ENCODE data around the gene SHROOM3.

Gene SHROOM3

DNA sequence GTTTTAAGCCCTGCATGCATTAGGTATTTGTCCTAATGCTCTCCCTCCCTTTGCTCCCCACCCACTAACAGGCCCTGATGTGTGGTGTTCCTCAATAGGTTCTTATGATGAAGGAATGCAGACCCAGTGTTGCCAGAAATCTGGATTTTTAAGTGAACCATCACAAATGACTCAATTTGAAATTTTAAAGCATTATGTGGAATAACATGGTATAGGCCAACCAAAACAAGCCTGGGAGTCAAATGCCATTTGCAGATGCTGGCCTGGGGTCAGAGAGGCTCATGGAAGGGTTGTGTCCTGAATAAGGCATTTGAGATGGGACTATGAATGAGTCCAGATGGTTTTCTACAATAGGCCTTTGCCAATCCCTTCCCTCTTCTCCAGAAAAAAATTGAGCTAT is 179.6 kb downstream of the SHROOM3 start:
- Mint-ChIP-seq H3K36me3 (ENCODE audit: low read depth) (no peaks in the 10 kb centered on the region), H3K27me3 (ENCODE audit: low read depth) (no peaks in the 10 kb centered on the region), H3K27ac (no peak overlapping the region), H3K4me1 (peaks cover 11% of the 10 kb centered on the region), H3K9me3 (no peaks in the 10 kb centered on the region), H3K4me3 (no peak overlapping the region)
- TF ChIP-seq, protein P1, sequence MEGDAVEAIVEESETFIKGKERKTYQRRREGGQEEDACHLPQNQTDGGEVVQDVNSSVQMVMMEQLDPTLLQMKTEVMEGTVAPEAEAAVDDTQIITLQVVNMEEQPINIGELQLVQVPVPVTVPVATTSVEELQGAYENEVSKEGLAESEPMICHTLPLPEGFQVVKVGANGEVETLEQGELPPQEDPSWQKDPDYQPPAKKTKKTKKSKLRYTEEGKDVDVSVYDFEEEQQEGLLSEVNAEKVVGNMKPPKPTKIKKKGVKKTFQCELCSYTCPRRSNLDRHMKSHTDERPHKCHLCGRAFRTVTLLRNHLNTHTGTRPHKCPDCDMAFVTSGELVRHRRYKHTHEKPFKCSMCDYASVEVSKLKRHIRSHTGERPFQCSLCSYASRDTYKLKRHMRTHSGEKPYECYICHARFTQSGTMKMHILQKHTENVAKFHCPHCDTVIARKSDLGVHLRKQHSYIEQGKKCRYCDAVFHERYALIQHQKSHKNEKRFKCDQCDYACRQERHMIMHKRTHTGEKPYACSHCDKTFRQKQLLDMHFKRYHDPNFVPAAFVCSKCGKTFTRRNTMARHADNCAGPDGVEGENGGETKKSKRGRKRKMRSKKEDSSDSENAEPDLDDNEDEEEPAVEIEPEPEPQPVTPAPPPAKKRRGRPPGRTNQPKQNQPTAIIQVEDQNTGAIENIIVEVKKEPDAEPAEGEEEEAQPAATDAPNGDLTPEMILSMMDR (IDR thresholded peaks at IDR 0.05; ENCODE audit: unreplicated experiment in 3 of 3): no peak

DNA sequence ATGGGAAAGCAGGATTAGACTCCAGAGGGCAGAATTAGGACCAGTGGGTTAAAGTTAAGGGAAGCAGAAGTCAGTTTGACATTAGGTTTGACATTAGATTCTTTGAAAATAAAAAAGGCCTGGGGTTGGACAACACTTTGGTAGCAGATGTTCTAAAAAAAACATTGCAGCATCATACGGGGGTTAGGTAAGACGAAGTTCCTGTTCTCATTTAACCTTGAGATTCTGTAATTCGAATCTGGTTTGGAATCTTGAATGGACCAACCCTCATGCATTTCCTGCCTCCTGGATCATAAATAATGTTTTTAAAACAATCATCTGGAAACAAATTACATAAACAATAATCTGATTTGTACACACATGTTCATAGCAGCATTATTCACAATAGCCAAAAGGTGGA is 181.0 kb downstream of the SHROOM3 start:
- Mint-ChIP-seq H3K27me3 (ENCODE audit: low read depth) (peaks cover 4% of the 10 kb centered on the region), H3K4me1 (peaks cover 16% of the 10 kb centered on the region), H3K4me3 (no peak overlapping the region), H3K36me3 (ENCODE audit: low read depth) (no peaks in the 10 kb centered on the region), H3K27ac (no peak overlapping the region), H3K9me3 (no peaks in the 10 kb centered on the region)
- TF ChIP-seq, protein P1 (IDR thresholded peaks at IDR 0.05; ENCODE audit: unreplicated experiment in 3 of 3): no peak

DNA sequence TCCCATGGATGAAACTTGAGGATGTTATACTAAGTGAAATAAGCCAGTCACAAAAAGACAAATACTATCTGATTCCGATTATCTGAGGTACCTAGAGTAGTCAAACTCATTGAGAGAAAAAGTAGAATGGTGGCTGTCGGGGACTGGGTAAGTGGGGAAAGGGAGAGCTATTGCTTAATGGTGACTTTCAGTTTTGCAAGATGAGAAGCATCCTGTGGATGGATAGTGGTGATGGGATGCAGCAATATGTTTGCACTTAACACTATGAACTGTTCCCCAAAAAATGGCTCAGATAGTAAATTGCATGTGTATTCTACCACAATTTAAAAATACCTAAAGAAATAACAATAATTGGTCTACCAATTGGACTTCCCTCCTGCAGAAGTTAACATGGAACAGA is 181.5 kb downstream of the SHROOM3 start:
- no peaks in the 10 kb centered on the region for H3K36me3 Mint-ChIP-seq (ENCODE audit: low read depth)
- no peak overlapping the region for H3K27ac Mint-ChIP-seq
- no peaks in the 10 kb centered on the region for H3K9me3 Mint-ChIP-seq
- peaks cover 4% of the 10 kb centered on the region for H3K27me3 Mint-ChIP-seq (ENCODE audit: low read depth)
- no peak overlapping the region for H3K4me3 Mint-ChIP-seq
- H3K4me1 Mint-ChIP-seq: peaks cover 12% of the 10 kb centered on the region
- TF ChIP-seq, protein P1 (IDR thresholded peaks at IDR 0.05; ENCODE audit: unreplicated experiment in 3 of 3): no peak

DNA sequence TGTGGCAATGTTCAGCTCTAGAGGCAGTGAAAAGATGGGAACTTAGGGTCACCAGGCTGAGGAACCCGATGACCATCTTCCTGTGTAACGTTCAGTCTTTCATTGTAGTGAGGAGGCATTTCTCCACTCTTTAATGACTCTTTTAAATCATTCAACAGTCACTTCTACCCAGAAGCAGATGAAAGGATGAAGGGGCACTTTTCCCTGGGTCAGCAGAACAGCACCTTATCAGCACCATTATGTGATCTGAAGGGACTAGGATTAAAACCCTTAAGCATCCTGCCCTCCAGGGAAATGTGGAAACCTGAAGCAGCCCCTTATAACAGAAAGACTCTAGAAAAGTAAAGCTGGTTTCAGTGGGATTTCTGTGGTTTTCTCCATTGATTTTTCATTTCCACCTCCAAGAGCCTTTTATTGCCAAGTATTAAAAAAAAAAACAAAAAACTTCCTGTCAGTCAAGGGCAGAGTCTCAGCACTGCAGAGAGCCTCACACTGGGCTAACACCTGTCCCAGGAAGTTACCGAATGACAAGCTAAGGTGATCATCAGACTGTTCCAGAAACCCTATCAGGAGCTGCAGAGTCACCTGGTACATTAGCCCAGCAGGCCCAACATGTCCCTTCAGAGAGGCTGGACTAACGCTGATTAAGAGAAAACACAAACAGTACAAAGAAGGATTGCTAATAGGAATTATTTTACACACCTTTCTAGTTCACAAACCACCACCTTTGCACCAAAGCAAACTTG is 185.9 kb downstream of the SHROOM3 start:
- TF ChIP-seq, protein P1 (IDR thresholded peaks at IDR 0.05; ENCODE audit: unreplicated experiment in 3 of 3): no peak
- Mint-ChIP-seq H3K27ac (peak overlapping the region in 2 of 3 experiments; percentile 10 to 58), H3K27me3 (ENCODE audit: low read depth) (peaks cover 4% of the 10 kb centered on the region), H3K36me3 (ENCODE audit: low read depth) (no peaks in the 10 kb centered on the region), H3K9me3 (no peaks in the 10 kb centered on the region), H3K4me3 (no peak overlapping the region), H3K4me1 (peaks cover 38% of the 10 kb centered on the region)

DNA sequence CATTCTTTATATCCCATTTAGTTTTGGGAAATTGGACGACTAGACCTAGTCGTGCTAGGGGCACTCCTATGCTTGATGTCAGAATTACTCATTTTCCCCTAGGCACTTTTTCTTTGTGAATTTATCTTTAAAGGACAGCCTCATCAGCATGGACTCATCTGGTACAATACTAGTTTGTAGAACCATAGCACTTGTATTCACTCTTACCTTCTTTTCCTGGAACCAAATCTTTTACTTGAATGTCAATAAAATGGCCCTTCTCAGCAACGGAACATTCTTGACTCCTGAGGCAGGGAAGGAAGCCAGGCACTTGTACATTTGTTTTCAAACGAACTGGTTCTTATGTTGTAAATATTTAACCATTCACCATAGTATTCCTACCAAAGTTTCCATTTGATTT is 187.1 kb downstream of the SHROOM3 start:
- Mint-ChIP-seq H3K4me3 (no peak overlapping the region), H3K9me3 (no peaks in the 10 kb centered on the region), H3K4me1 (peaks cover 38% of the 10 kb centered on the region), H3K27ac (peak overlapping the region; percentile 67 to 95 (median 87)), H3K36me3 (ENCODE audit: low read depth) (no peaks in the 10 kb centered on the region), H3K27me3 (ENCODE audit: low read depth) (peaks cover 4% of the 10 kb centered on the region)
- TF ChIP-seq, protein P1 (IDR thresholded peaks at IDR 0.05; ENCODE audit: unreplicated experiment in 3 of 3): no peak

DNA sequence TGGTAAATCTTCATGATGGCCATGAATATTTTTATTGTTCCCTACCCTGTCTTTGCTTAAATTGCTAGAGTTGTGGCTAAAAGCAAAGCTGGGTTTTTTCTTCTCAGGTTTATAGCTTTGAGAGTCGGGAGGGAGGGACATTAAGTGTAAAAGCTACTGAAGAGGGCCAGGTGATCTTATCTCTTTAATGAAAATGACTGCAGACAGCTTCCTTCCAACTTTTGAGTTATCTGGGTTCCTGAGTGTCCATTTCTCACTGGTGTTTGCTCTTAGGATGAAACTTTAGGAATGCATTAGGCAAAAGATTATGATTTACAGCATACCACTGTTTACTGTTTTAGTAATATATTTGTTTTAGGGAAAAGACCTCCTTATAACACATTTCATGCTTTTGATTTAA is 187.7 kb downstream of the SHROOM3 start:
- TF ChIP-seq, protein P1 (IDR thresholded peaks at IDR 0.05; ENCODE audit: unreplicated experiment in 3 of 3): no peak
- Mint-ChIP-seq H3K4me3 (no peak overlapping the region), H3K4me1 (peaks cover 38% of the 10 kb centered on the region), H3K27me3 (ENCODE audit: low read depth) (peaks cover 4% of the 10 kb centered on the region), H3K27ac (peak overlapping the region; percentile 25 to 95 (median 67)), H3K9me3 (no peaks in the 10 kb centered on the region), H3K36me3 (ENCODE audit: low read depth) (no peaks in the 10 kb centered on the region)

Data from nephron (organoid).